ENCODE data around the gene UBASH3B.

The UBASH3B gene

GRCh38 chr11:122664188-122664587 lies 8.7 kb downstream of the UBASH3B start:
- TF ChIP-seq MAX (IDR thresholded peaks at IDR 0.05; ENCODE audit: low read depth, low read length): no peak
- no peak for TF ChIP-seq CTCF (IDR thresholded peaks at IDR 0.05; ENCODE audit: low read depth, low read length)
- no peak for TF ChIP-seq POLR2A (IDR thresholded peaks at IDR 0.05; ENCODE audit: extremely low read depth, insufficient read length)
- TF ChIP-seq MYC (IDR thresholded peaks at IDR 0.05; ENCODE audit: low read depth, low read length): no peak
- no peak for DNase-seq (ENCODE audit: low read depth)
- H3K4me3 ChIP-seq (ENCODE audit: low read depth, low read length): no peak overlapping the region

GRCh38 chr11:122665861-122666260 lies 10.3 kb downstream of the UBASH3B start:
- DNase-seq (ENCODE audit: low read depth): no peak
- no peak for TF ChIP-seq MYC (IDR thresholded peaks at IDR 0.05; ENCODE audit: low read depth, low read length)
- TF ChIP-seq MAX (IDR thresholded peaks at IDR 0.05; ENCODE audit: low read depth, low read length): no peak
- no peak for TF ChIP-seq POLR2A (IDR thresholded peaks at IDR 0.05; ENCODE audit: extremely low read depth, insufficient read length)
- no peak for TF ChIP-seq CTCF (IDR thresholded peaks at IDR 0.05; ENCODE audit: low read depth, low read length)
- H3K4me3 ChIP-seq (ENCODE audit: low read depth, low read length): no peak overlapping the region

- TF ChIP-seq MYC (IDR thresholded peaks at IDR 0.05; ENCODE audit: low read depth, low read length) (no peak), CTCF (IDR thresholded peaks at IDR 0.05; ENCODE audit: low read depth, low read length) (no peak), MAX (IDR thresholded peaks at IDR 0.05; ENCODE audit: low read depth, low read length) (no peak), POLR2A (IDR thresholded peaks at IDR 0.05; ENCODE audit: extremely low read depth, insufficient read length) (no peak)
- H3K4me3 ChIP-seq (ENCODE audit: low read depth, low read length): no peak overlapping the region
- DNase-seq (ENCODE audit: low read depth): no peak
Measured at GRCh38 chr11:122666743-122667142, 11.2 kb downstream of the UBASH3B start.

- H3K4me3 ChIP-seq (ENCODE audit: low read depth, low read length): no peak overlapping the region
- TF ChIP-seq CTCF (IDR thresholded peaks at IDR 0.05; ENCODE audit: low read depth, low read length) (no peak), MYC (IDR thresholded peaks at IDR 0.05; ENCODE audit: low read depth, low read length) (no peak), MAX (IDR thresholded peaks at IDR 0.05; ENCODE audit: low read depth, low read length) (no peak), POLR2A (IDR thresholded peaks at IDR 0.05; ENCODE audit: extremely low read depth, insufficient read length) (no peak)
- peak; percentile 52 for DNase-seq (ENCODE audit: low read depth)
Measured at GRCh38 chr11:122668562-122669090, 13.1 kb downstream of the UBASH3B start.

GRCh38 chr11:122670131-122670530 lies 14.6 kb downstream of the UBASH3B start:
- DNase-seq (ENCODE audit: low read depth): no peak
- H3K4me3 ChIP-seq (ENCODE audit: low read depth, low read length): no peak overlapping the region
- TF ChIP-seq MAX (IDR thresholded peaks at IDR 0.05; ENCODE audit: low read depth, low read length): no peak

GRCh38 chr11:122671400-122671891 lies 15.9 kb downstream of the UBASH3B start:
- peak; percentile 75 for DNase-seq (ENCODE audit: low read depth)
- TF ChIP-seq MAX (IDR thresholded peaks at IDR 0.05; ENCODE audit: low read depth, low read length) (no peak), POLR2A (IDR thresholded peaks at IDR 0.05; ENCODE audit: extremely low read depth, insufficient read length) (no peak), CTCF (IDR thresholded peaks at IDR 0.05; ENCODE audit: low read depth, low read length) (no peak), MYC (IDR thresholded peaks at IDR 0.05; ENCODE audit: low read depth, low read length) (no peak)
- no peak overlapping the region for H3K4me3 ChIP-seq (ENCODE audit: low read depth, low read length)
